ENCODE data around the gene CBX3. TPM values are rescaled to one million over a fixed set of nuclear protein-coding genes. Genes with fewer than 3 reads are reported as not detected.

The CBX3 gene
- total RNA-seq, 1 experiment from 2014 or later: 232 TPM

DNA sequence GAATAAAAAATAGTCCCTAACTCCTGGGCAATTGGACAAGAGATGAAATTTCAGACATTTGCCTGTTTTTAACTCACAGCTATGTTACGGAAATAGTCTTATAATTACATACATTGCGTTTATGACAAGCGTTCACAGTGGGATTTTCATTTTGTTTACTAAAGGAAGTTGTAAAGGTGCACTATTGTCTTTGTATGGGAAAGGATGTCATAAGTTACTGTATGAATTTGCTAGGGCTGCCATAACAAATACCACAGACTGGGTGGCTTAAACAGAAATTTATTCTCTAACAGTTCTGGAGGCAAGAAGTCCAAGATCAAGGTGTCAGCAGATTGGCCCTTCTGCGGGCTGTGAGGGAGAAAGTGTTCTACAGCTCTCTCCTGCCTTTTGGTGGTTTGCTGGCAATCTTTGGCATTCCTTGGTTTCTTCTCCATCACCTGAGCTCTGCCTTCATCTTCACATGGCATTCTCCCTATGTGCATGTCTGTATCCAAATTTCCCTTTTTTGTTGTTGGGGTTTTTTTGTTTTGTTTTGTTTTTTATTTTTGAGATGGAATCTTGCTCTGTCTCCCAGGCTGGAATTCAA is 43.9 kb upstream of the CBX3 start (continued):
- TF ChIP-seq, protein P1, sequence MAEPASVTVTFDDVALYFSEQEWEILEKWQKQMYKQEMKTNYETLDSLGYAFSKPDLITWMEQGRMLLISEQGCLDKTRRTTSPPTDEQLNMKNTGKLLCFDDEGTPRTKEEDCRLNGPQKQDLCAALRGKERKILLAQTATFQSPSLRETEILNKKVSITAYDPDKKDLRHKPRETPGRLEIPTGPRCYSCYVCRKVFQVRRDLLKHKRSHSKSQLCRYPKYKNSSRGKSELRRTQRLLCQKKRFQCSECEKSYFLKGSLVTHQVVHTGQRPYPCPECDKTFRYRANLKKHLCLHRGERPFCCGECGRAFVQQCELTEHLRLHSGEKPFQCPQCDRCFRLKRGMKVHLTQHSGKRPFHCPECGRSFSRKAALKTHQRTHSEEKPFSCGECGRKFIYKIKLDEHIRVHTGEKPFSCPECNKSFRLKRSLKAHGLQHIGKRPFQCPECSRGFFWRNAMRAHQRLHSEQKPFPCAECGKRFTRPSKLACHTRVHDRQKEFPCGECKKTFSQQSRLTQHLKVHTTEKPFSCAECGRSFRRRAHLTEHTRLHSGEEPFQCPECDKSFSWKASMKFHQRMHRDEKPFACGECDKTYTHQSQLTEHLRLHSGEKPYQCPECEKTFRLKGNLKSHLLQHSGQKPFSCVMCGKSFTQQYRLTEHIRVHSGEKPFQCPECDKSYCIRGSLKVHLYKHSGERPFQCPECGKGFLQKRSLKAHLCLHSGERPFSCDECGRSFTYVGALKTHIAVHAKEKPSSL (CRISPR knock-in tag; conservative IDR thresholded peaks at IDR 0.05): no peak
- TF ChIP-seq, protein P2, sequence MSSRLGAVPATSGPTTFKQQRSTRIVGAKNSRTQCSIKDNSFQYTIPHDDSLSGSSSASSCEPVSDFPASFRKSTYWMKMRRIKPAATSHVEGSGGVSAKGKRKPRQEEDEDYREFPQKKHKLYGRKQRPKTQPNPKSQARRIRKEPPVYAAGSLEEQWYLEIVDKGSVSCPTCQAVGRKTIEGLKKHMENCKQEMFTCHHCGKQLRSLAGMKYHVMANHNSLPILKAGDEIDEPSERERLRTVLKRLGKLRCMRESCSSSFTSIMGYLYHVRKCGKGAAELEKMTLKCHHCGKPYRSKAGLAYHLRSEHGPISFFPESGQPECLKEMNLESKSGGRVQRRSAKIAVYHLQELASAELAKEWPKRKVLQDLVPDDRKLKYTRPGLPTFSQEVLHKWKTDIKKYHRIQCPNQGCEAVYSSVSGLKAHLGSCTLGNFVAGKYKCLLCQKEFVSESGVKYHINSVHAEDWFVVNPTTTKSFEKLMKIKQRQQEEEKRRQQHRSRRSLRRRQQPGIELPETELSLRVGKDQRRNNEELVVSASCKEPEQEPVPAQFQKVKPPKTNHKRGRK (CRISPR knock-in tag; IDR thresholded peaks at IDR 0.05; ENCODE audit: borderline replicate concordance): no peak
- TF ChIP-seq, protein P3, sequence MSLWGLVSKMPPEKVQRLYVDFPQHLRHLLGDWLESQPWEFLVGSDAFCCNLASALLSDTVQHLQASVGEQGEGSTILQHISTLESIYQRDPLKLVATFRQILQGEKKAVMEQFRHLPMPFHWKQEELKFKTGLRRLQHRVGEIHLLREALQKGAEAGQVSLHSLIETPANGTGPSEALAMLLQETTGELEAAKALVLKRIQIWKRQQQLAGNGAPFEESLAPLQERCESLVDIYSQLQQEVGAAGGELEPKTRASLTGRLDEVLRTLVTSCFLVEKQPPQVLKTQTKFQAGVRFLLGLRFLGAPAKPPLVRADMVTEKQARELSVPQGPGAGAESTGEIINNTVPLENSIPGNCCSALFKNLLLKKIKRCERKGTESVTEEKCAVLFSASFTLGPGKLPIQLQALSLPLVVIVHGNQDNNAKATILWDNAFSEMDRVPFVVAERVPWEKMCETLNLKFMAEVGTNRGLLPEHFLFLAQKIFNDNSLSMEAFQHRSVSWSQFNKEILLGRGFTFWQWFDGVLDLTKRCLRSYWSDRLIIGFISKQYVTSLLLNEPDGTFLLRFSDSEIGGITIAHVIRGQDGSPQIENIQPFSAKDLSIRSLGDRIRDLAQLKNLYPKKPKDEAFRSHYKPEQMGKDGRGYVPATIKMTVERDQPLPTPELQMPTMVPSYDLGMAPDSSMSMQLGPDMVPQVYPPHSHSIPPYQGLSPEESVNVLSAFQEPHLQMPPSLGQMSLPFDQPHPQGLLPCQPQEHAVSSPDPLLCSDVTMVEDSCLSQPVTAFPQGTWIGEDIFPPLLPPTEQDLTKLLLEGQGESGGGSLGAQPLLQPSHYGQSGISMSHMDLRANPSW (CRISPR knock-in tag; conservative IDR thresholded peaks at IDR 0.05; ENCODE audit: low read depth): no peak

DNA sequence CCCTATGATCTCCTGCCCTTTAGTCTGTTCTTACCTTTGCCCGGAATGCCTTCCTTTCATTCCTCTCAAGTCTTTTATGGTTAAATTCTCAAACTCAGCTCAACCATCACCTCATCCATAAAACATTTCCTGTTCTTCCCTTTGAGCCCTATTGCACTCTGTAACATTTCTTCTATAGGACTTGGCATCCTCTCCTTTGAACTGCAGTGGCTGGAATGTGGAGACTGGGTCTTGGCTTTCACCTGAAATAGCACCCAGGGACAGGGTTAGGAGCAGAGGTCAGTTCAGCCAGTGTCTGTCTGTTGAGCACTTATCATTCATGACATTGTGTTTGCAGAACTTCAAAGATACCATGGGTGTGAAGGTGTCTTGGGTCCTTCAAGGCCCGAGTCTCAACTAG is 42.3 kb upstream of the CBX3 start:
- Mint-ChIP-seq H3K9me3 (peaks cover 9% of the 10 kb centered on the region), H3K36me3 (peaks cover 22% of the 10 kb centered on the region), H3K4me1 (peaks cover 80% of the 10 kb centered on the region), H3K4me3 (0 out of 2 replicates have a peak overlapping the region, but pooled peaks have one; percentile 12), H3K27me3 (ENCODE audit: low read depth) (no peaks in the 10 kb centered on the region), H3K27ac (peak overlapping the region; percentile 75)
- ATAC-seq: peak; percentile 31; the same call in 1 of the 2 replicates
- TF ChIP-seq, protein P4, sequence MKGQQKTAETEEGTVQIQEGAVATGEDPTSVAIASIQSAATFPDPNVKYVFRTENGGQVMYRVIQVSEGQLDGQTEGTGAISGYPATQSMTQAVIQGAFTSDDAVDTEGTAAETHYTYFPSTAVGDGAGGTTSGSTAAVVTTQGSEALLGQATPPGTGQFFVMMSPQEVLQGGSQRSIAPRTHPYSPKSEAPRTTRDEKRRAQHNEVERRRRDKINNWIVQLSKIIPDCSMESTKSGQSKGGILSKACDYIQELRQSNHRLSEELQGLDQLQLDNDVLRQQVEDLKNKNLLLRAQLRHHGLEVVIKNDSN (CRISPR knock-in tag; IDR thresholded peaks at IDR 0.05): no peak
- TF ChIP-seq, protein P1 (CRISPR knock-in tag; conservative IDR thresholded peaks at IDR 0.05): no peak
- no peak for TF ChIP-seq OVOL2 (CRISPR knock-in tag; IDR thresholded peaks at IDR 0.05; ENCODE audit: borderline replicate concordance)
- TF ChIP-seq, protein P5, sequence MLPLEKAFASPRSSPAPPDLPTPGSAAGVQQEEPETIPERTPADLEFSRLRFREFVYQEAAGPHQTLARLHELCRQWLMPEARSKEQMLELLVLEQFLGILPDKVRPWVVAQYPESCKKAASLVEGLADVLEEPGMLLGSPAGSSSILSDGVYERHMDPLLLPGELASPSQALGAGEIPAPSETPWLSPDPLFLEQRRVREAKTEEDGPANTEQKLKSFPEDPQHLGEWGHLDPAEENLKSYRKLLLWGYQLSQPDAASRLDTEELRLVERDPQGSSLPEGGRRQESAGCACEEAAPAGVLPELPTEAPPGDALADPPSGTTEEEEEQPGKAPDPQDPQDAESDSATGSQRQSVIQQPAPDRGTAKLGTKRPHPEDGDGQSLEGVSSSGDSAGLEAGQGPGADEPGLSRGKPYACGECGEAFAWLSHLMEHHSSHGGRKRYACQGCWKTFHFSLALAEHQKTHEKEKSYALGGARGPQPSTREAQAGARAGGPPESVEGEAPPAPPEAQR (CRISPR knock-in tag; IDR thresholded peaks at IDR 0.05): no peak
- TF ChIP-seq, protein P6, sequence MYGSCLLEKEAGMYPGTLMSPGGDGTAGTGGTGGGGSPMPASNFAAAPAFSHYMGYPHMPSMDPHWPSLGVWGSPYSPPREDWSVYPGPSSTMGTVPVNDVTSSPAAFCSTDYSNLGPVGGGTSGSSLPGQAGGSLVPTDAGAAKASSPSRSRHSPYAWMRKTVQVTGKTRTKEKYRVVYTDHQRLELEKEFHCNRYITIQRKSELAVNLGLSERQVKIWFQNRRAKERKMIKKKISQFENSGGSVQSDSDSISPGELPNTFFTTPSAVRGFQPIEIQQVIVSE (CRISPR knock-in tag; IDR thresholded peaks at IDR 0.05; ENCODE audit: borderline replicate concordance): no peak
- TF ChIP-seq, protein P7, sequence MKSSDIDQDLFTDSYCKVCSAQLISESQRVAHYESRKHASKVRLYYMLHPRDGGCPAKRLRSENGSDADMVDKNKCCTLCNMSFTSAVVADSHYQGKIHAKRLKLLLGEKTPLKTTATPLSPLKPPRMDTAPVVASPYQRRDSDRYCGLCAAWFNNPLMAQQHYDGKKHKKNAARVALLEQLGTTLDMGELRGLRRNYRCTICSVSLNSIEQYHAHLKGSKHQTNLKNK (CRISPR knock-in tag; IDR thresholded peaks at IDR 0.05): no peak
- POLR2A ChIA-PET: no interaction called here
- DNase-seq (ENCODE audit: low spot score): no peak
- CTCF ChIA-PET: interaction anchor here (1.2 kb wide), 1 partner anchor 210 kb away, joined by 3 read pairs; no protein-coding TSS in a partner anchor
